PC-9 (cell line): ENCODE results near the gene ANKRD1. TPM values are rescaled to one million over a fixed set of nuclear protein-coding genes. Genes with fewer than 3 reads are reported as not detected.

Experiments
- BruUV-seq: library from RNA; stranded (reverse); fragments of 400-500 nt; replicated peaks from 2 replicates; lab custom pipeline; 2021; lab: Mats Ljungman, UMichigan
- CTCF ChIA-PET: fragments of 300-600 bp; sonication (Branson Sonifier 250); formaldehyde crosslinking; loops from one replicate; lab custom pipeline; 2022; ENCODE audit warnings: antibody characterized with exemption; lab: Charles Lee
- POLR2A ChIA-PET: fragments of 300-600 bp; sonication (Branson Sonifier 250); formaldehyde crosslinking; loops from one replicate; lab custom pipeline; 2022; ENCODE audit warnings: antibody characterized with exemption; ENCODE audit not compliant: unreplicated experiment; lab: Charles Lee
- DNase-seq, 2 experiments: peaks; one replicate each; pipeline versions ENCODE4 v3.0.0 to v3.0.0-alpha.2; 2015 to 2022; ENCODE audit warnings: mixed read lengths in 1 of 2
- H2AFZ ChIP-seq: fragments of 200-600 bp; sonication (generic); 2 replicates; pipeline ENCODE4 v1.8.1; 2017; ENCODE audit warnings: antibody characterized with exemption
- H3F3A ChIP-seq: fragments of 200-600 bp; sonication (generic); 2 replicates; pipeline ENCODE4 v1.8.1; 2017; ENCODE audit warnings: antibody characterized with exemption, mild to moderate bottlenecking, low read depth; ENCODE audit not compliant: insufficient read depth
- H3K27ac ChIP-seq: fragments of 200-600 bp; sonication (generic); 2 replicates; pipeline ENCODE4 v1.6.1; 2016; ENCODE audit warnings: mixed run types
- H3K27me3 ChIP-seq: fragments of 200-600 bp; sonication (generic); 2 replicates; pipeline ENCODE4 v1.6.1; 2016; ENCODE audit warnings: low read depth, mixed run types; ENCODE audit not compliant: insufficient read depth
- H3K36me3 ChIP-seq: fragments of 200-600 bp; sonication (generic); 2 replicates; pipeline ENCODE4 v1.6.1; 2016; ENCODE audit warnings: low read depth, mixed run types
- H3K4me1 ChIP-seq: fragments of 200-600 bp; sonication (generic); replicated peaks from 2 replicates; pipeline ENCODE4 v1.6.1; 2016; ENCODE audit warnings: mixed run types; ENCODE audit not compliant: insufficient read depth
- H3K4me2 ChIP-seq: fragments of 200-600 bp; sonication (generic); 2 replicates; pipeline ENCODE4 v1.6.1; 2017; ENCODE audit warnings: mixed run types
- H3K4me3 ChIP-seq: fragments of 200-600 bp; sonication (generic); 2 replicates; pipeline ENCODE4 v1.6.1; 2016; ENCODE audit warnings: mixed run types
- H3K79me2 ChIP-seq: fragments of 200-600 bp; sonication (generic); 2 replicates; pipeline ENCODE4 v1.6.1; 2017; ENCODE audit warnings: low read depth, mixed run types
- H3K9me2 ChIP-seq: fragments of 200-600 bp; sonication (generic); 2 replicates; pipeline ENCODE4 v1.8.1; 2017; ENCODE audit warnings: mild to moderate bottlenecking; ENCODE audit not compliant: insufficient read depth
- H3K9me3 ChIP-seq: fragments of 200-600 bp; sonication (generic); 2 replicates; pipeline ENCODE4 v1.8.1; 2016; ENCODE audit warnings: low read depth; ENCODE audit not compliant: insufficient read depth
- H4K20me1 ChIP-seq: fragments of 200-600 bp; sonication (generic); 2 replicates; pipeline ENCODE4 v1.8.1; 2017; ENCODE audit not compliant: insufficient read depth
- CTCF ChIP-seq: fragments of 200-600 bp; sonication (generic); conservative IDR thresholded peaks from 2 replicates; pipeline ENCODE4 v1.6.1; 2017; ENCODE audit warnings: mixed run types, antibody characterized with exemption, mild to moderate bottlenecking, moderate library complexity
- EZH2 ChIP-seq: fragments of 200-600 bp; sonication (generic); IDR thresholded peaks from 2 replicates; pipeline ENCODE4 v1.8.0; 2017; ENCODE audit warnings: antibody characterized with exemption, low read depth
- intact Hi-C: fragments of 100-400 bp; cut with micrococcal nuclease; formaldehyde crosslinking; loops from one replicate; pipeline ENCODE4 v1.10.0; 2022; ENCODE audit not compliant: unreplicated experiment
- total RNA-seq: library from RNA; stranded (reverse); gene quantifications from 2 replicates; pipeline ENCODE4 v1.2.3, GENCODE V29; 2021

Gene ANKRD1
- total RNA-seq, 1 experiment from 2014 or later, result 6.7 TPM

GRCh38 chr10:90936276-90936659 lies 15.4 kb upstream of the ANKRD1 start:
- H3K27me3 ChIP-seq, result no peaks in the 10 kb centered on the region
- ChIA-PET CTCF (no interaction called here), POLR2A (interaction anchor here (0.6 kb wide), 1 partner anchor 24 kb away, joined by 28 read pairs; no protein-coding TSS in a partner anchor)
- H3K9me2 ChIP-seq, result no peaks in the 10 kb centered on the region
- no peaks in the 10 kb centered on the region for H3K36me3 ChIP-seq
- H3K4me3 ChIP-seq, result no peak overlapping the region
- no peaks in the 10 kb centered on the region for H3K79me2 ChIP-seq
- BruUV-seq, result no TSS peak
- no peak overlapping the region for H3K27ac ChIP-seq
- H2AFZ ChIP-seq, result no peak overlapping the region
- no peaks in the 10 kb centered on the region for H3K9me3 ChIP-seq
- intact Hi-C loops, result loop anchor here (10.0 kb wide), 1 partner anchor 679 kb away; no protein-coding TSS in a partner anchor
- peaks cover 18% of the 10 kb centered on the region for H3F3A ChIP-seq
- DNase-seq, result no peak
- H4K20me1 ChIP-seq, result no peaks in the 10 kb centered on the region
- no peak for TF ChIP-seq CTCF
- TF ChIP-seq EZH2, result no peak
- peaks cover 14% of the 10 kb centered on the region for H3K4me1 ChIP-seq
- no peak overlapping the region for H3K4me2 ChIP-seq

GRCh38 chr10:90935581-90936275 lies 14.8 kb upstream of the ANKRD1 start:
- Histone ChIP-seq H3K27me3 (no peaks in the 10 kb centered on the region), H3F3A (peaks cover 24% of the 10 kb centered on the region), H3K9me2 (no peaks in the 10 kb centered on the region), H3K4me2 (no peak overlapping the region), H2AFZ (no peak overlapping the region), H3K27ac (no peak overlapping the region), H3K4me1 (peaks cover 19% of the 10 kb centered on the region), H3K9me3 (no peaks in the 10 kb centered on the region), H4K20me1 (no peaks in the 10 kb centered on the region), H3K4me3 (no peak overlapping the region), H3K79me2 (no peaks in the 10 kb centered on the region), H3K36me3 (no peaks in the 10 kb centered on the region)
- peak in 1 of 2 experiments; percentile 72 for DNase-seq
- no TSS peak for BruUV-seq
- intact Hi-C loops, result loop anchor here (10.0 kb wide), 1 partner anchor 679 kb away; no protein-coding TSS in a partner anchor
- POLR2A ChIA-PET, result interaction anchor here (0.6 kb wide), 1 partner anchor 23 kb away, joined by 28 read pairs; no protein-coding TSS in a partner anchor
- CTCF ChIA-PET, result no interaction called here
- no peak for TF ChIP-seq EZH2
- no peak for TF ChIP-seq CTCF

GRCh38 chr10:90930971-90931871 lies 10.3 kb upstream of the ANKRD1 start:
- intact Hi-C loops, result loop anchor here (1.0 to 10.0 kb wide), 4 partner anchors 10 to 684 kb away; partner anchors contain the start of gene ANKRD1
- CTCF ChIA-PET, result interaction anchor here (0.6 kb wide), 1 partner anchor 19 kb away, joined by 3 read pairs; no protein-coding TSS in a partner anchor
- TSS peak; percentile 68 for BruUV-seq
- no peaks in the 10 kb centered on the region for H3K9me3 ChIP-seq
- no peak for TF ChIP-seq EZH2
- no peak for TF ChIP-seq CTCF
- no peak overlapping the region; the same call in 1 of the 2 replicates for H2AFZ ChIP-seq
- no peaks in the 10 kb centered on the region for H4K20me1 ChIP-seq
- 0 out of 2 replicates have a peak, but pooled peaks cover 8% of the 10 kb centered on the region for H3K9me2 ChIP-seq
- H3K27ac ChIP-seq, result peak overlapping the region; percentile 93
- DNase-seq, result peak; percentile 77 to 96
- peak overlapping the region; percentile 7; the same call in 1 of the 2 replicates for H3K4me3 ChIP-seq
- POLR2A ChIA-PET, result interaction anchor here (0.6 to 1.0 kb wide), 3 partner anchors 29 to 837 kb away, joined by 3 to 13 read pairs (median 6); no protein-coding TSS in a partner anchor
- H3K27me3 ChIP-seq, result no peaks in the 10 kb centered on the region
- peaks cover 48% of the 10 kb centered on the region for H3K4me1 ChIP-seq
- H3F3A ChIP-seq, result peaks cover 52% of the 10 kb centered on the region
- peak overlapping the region; percentile 68 for H3K4me2 ChIP-seq
- H3K36me3 ChIP-seq, result no peaks in the 10 kb centered on the region
- H3K79me2 ChIP-seq, result no peaks in the 10 kb centered on the region
